ENCODE results near the gene FKBP6.
"Not testable (repeated sequence)": the region's sequence is repeated elsewhere in the genome, so short reads cannot be mapped to it uniquely, and the experiment has no call there.

FKBP6 gene

GRCh38 chr7:73325424-73325823 lies 2.5 kb upstream of the FKBP6 start:
- not testable (repeated sequence) for DNase-seq

- DNase-seq, result not testable (repeated sequence)
Observed at GRCh38 chr7:73327449-73327848, 512 bp upstream of the FKBP6 start.

- no peak for DNase-seq
Observed at GRCh38 chr7:73328696-73329095, 735 bp downstream of the FKBP6 start.

- no peak for DNase-seq
Observed at GRCh38 chr7:73329861-73330581, 2.1 kb downstream of the FKBP6 start.

- no peak for DNase-seq
Observed at GRCh38 chr7:73330772-73331171, 2.8 kb downstream of the FKBP6 start.

- no peak for DNase-seq
Observed at GRCh38 chr7:73332447-73332846, 4.5 kb downstream of the FKBP6 start.

- DNase-seq, result no peak
Observed at GRCh38 chr7:73338321-73338720, 10.4 kb downstream of the FKBP6 start.

GRCh38 chr7:73340514-73340913 lies 12.6 kb downstream of the FKBP6 start:
- DNase-seq, result no peak

- DNase-seq, result no peak
Observed at GRCh38 chr7:73341877-73342276, 13.9 kb downstream of the FKBP6 start.

GRCh38 chr7:73342645-73343044 lies 14.7 kb downstream of the FKBP6 start:
- no peak for DNase-seq

- no peak for DNase-seq
Observed at GRCh38 chr7:73343671-73344380, 15.9 kb downstream of the FKBP6 start.

GRCh38 chr7:73345538-73345937 lies 17.6 kb downstream of the FKBP6 start:
- no peak for DNase-seq

GRCh38 chr7:73345951-73346350 lies 18.0 kb downstream of the FKBP6 start:
- DNase-seq, result no peak

GRCh38 chr7:73349763-73350162 lies 21.8 kb downstream of the FKBP6 start:
- DNase-seq, result no peak

- DNase-seq, result no peak
Observed at GRCh38 chr7:73350306-73351068, 22.5 kb downstream of the FKBP6 start.

GRCh38 chr7:73351447-73352167 lies 23.6 kb downstream of the FKBP6 start:
- DNase-seq, result no peak

- no peak for DNase-seq
Observed at GRCh38 chr7:73352784-73353183, 24.8 kb downstream of the FKBP6 start.

- DNase-seq, result no peak
Observed at GRCh38 chr7:73353243-73353642, 25.3 kb downstream of the FKBP6 start.

- DNase-seq, result no peak
Observed at GRCh38 chr7:73354196-73354595, 26.2 kb downstream of the FKBP6 start.

GRCh38 chr7:73354821-73355220 lies 26.9 kb downstream of the FKBP6 start:
- no peak for DNase-seq

GRCh38 chr7:73356159-73356558 lies 28.2 kb downstream of the FKBP6 start:
- no peak for DNase-seq

- DNase-seq, result no peak
Observed at GRCh38 chr7:73358590-73359275, 30.8 kb downstream of the FKBP6 start.

- DNase-seq, result no peak
Observed at GRCh38 chr7:73359306-73359705, 31.3 kb downstream of the FKBP6 start.

All from activated naive CD4-positive, alpha-beta T cell treated with Interleukin-2 at 50 U/mL for 16 hours (primary cell).